Epithelial cell of esophagus (primary cell): ENCODE results near the gene LAS1L.

ENCODE experiments used
- DNase-seq: peaks from one replicate; pipeline ENCODE4 v3.0.0; 2010; ENCODE audit warnings: low read depth
- H3K4me3 ChIP-seq: 2 replicates; pipeline ENCODE4 v1.5.1; 2011; ENCODE audit warnings: mild to moderate bottlenecking, low read length, control low read depth
- TF ChIP-seq, protein P1 (sequence below): IDR thresholded peaks from 2 replicates; pipeline ENCODE4 v1.5.1; 2011; ENCODE audit warnings: low read depth, mild to moderate bottlenecking, low read length, control low read depth, inconsistent platforms; ENCODE audit not compliant: insufficient read depth; ENCODE audit errors: missing control alignments

LAS1L gene

DNA sequence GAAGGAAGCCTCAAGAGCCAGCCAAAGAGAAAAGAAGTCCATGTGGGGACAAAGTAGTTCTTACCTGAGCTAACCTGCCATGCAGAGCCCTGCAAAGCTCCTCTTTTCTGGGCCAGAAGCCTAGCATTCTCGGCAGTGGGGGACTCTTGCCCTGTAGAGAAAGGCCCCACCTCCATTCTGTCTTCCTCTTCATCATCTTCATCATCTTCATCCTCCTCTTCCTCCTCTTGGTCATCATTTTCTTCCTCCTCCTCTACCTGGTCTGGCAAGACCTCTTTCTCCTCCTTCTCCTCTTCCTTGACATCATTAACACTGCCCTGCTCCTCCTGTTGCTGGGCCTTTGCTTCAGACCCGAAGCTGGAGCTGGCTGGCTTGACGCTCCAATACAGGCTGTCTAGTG is 16.7 kb downstream of the LAS1L start:
- DNase-seq, result no peak
- TF ChIP-seq, protein P1, sequence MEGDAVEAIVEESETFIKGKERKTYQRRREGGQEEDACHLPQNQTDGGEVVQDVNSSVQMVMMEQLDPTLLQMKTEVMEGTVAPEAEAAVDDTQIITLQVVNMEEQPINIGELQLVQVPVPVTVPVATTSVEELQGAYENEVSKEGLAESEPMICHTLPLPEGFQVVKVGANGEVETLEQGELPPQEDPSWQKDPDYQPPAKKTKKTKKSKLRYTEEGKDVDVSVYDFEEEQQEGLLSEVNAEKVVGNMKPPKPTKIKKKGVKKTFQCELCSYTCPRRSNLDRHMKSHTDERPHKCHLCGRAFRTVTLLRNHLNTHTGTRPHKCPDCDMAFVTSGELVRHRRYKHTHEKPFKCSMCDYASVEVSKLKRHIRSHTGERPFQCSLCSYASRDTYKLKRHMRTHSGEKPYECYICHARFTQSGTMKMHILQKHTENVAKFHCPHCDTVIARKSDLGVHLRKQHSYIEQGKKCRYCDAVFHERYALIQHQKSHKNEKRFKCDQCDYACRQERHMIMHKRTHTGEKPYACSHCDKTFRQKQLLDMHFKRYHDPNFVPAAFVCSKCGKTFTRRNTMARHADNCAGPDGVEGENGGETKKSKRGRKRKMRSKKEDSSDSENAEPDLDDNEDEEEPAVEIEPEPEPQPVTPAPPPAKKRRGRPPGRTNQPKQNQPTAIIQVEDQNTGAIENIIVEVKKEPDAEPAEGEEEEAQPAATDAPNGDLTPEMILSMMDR, result no peak

DNA sequence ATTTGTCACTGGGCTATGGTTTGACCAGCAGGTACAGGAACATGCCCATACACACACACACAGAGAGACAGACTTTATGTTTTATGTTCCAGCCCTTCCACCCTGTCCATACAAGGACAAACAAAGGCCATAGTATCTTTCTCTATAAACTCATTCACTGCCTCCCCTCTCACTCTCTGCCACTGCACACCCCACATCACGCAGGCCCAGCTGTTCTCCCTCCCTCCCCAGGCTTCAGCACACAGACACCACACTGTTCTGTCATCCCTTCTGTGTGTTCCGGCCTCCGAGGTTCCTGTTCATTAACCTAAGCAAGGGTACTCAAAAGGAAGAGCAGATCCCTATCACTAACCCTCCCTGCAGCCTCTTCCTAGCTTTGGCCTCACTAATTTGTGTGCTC is 17.8 kb downstream of the LAS1L start:
- no peak overlapping the region for H3K4me3 ChIP-seq
- TF ChIP-seq, protein P1, result no peak
- DNase-seq, result no peak

More for the DNA sequence above, 16.7 kb downstream of the LAS1L start:
- no peak overlapping the region for H3K4me3 ChIP-seq

DNA sequence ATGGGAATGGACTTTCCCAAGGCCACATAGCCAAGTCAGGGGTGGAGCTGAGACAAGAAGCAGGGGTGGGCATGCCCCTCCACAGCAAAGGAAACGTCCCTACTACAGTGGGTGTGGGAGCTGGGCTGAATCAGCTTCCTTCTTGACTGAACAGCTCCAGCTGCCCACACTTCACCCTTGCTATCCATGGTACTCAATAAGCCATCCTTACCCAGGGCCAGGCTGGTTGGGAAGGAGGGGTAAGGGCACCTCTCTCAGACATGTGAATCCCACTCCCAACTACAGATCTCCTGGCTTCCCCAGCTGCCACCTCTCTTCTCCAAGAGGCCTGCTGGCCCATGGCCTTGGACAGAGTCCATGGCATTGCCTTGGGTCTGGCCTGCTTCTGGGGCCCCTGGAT is 21.0 kb downstream of the LAS1L start:
- DNase-seq, result no peak
- H3K4me3 ChIP-seq, result no peak overlapping the region
- TF ChIP-seq, protein P1, result no peak

DNA sequence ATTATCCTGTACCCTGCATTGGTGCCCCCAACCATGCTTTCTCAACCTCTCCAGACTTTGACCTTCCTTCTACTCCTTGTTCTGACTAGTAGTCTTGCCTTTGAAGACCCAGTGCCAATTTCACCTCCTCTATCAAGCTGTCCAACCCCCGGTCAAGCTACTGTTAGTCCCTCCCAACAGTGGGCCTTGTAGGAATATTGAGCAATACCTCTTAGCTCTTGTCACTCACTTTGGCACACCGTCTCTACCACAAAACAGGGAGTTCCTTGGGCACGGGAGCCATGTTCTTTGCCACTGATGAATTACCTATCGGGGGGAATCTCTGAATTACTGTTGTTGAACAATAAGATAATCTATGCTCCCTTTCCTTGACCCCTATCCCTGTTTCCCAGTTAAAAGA is 25.2 kb downstream of the LAS1L start:
- TF ChIP-seq, protein P1, result no peak
- no peak overlapping the region for H3K4me3 ChIP-seq
- no peak for DNase-seq

DNA sequence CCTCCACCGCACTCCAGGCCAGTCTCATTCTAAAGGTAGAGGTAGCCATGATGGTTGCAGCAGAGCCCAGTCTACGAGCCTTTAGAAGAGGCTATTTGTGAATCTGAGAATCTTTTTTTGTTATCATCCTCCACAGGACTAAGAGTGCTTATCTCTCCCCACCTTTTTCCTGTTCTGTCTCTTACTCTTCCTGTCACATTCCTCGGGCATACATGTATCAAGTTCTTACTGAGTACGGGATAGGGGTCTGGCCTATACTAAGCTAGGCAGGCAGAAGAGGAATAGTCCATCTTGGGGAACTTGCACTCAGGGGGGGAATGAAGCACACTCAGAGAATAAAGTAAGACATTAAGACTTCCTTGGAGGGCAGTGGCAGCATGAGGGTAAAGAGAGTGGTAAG is 25.7 kb downstream of the LAS1L start:
- no peak overlapping the region for H3K4me3 ChIP-seq
- no peak for DNase-seq
- TF ChIP-seq, protein P1, result no peak

DNA sequence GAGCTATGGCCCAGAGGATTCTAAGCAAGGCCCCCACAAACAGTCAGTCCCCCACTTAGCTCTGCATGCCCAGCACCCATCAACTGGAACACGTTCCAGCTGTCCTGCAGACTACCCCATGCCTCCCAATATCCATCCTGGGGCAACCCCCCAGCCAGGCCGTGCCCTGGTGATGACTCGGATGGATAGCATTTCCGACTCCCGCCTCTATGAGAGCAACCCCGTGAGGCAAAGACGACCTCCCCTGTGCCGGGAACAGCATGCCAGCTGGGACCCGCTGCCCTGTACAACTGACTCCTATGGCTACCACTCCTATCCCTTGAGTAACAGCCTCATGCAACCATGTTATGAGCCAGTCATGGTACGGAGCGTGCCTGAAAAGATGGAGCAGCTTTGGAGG is 32.0 kb downstream of the LAS1L start:
- H3K4me3 ChIP-seq, result no peak overlapping the region
- DNase-seq, result no peak
- TF ChIP-seq, protein P1, result no peak

DNA sequence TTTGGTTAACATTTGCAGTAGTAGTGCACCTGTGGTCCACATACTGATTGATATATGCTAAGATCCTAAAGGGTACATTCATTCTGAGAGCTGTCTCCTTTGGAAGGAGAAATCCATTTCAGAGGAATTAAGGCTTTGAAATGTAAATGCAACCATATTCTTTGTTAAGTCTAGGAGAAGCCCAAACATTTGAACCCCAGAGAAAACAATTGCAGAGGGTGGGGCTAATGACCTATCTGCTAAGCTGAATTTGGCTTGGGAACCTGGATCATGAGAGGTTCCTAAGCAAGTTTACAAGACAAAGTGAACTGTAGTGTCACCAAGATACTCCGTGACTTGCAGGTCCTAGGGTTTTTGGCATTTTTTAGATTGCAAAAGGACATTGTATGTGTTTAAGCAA is 41.2 kb downstream of the LAS1L start:
- no peak for DNase-seq
- TF ChIP-seq, protein P1, result no peak
- no peak overlapping the region for H3K4me3 ChIP-seq
